A673 (cell line): ENCODE data around the gene GPSM1. TPM values are rescaled to one million over a fixed set of nuclear protein-coding genes. Genes with fewer than 3 reads are reported as not detected.

ENCODE experiments used
- BruUV-seq: library from RNA; stranded (reverse); fragments of 400-500 nt; replicated peaks from 2 replicates; lab custom pipeline; 2021; lab: Mats Ljungman, UMichigan
- CTCF ChIA-PET: fragments of 300-600 bp; sonication (Branson Sonifier 250); formaldehyde crosslinking; loops from one replicate; lab custom pipeline; 2022; ENCODE audit warnings: antibody characterized with exemption; lab: Charles Lee
- POLR2A ChIA-PET: fragments of 300-600 bp; sonication (Branson Sonifier 250); formaldehyde crosslinking; loops from one replicate; lab custom pipeline; 2022; ENCODE audit warnings: antibody characterized with exemption; ENCODE audit not compliant: low non-redundant PET; lab: Charles Lee
- DNase-seq: peaks from one replicate; pipeline ENCODE4 v3.0.0-alpha.2; 2015; ENCODE audit warnings: low spot score
- H3K27ac ChIP-seq: fragments of 200-600 bp; sonication (generic); 2 replicates; pipeline ENCODE4 v1.5.1; 2016; ENCODE audit warnings: mixed run types, low read depth, mild to moderate bottlenecking, mixed read lengths, antibody characterized with exemption, low read length; ENCODE audit not compliant: poor library complexity, severe bottlenecking
- H3K27me3 ChIP-seq: fragments of 200-600 bp; sonication (generic); replicated peaks from 2 replicates; pipeline ENCODE4 v1.6.1; 2017; ENCODE audit warnings: mixed run types, low read depth, mild to moderate bottlenecking, mixed read lengths, antibody characterized with exemption, low read length; ENCODE audit not compliant: insufficient read depth, poor library complexity
- H3K36me3 ChIP-seq: fragments of 200-600 bp; sonication (generic); 2 replicates; pipeline ENCODE4 v1.6.1; 2016; ENCODE audit warnings: mixed run types, mild to moderate bottlenecking, mixed read lengths, antibody characterized with exemption, low read length; ENCODE audit not compliant: insufficient read depth, poor library complexity, severe bottlenecking
- H3K4me1 ChIP-seq: fragments of 200-600 bp; sonication (generic); 2 replicates; pipeline ENCODE4 v1.6.1; 2017; ENCODE audit warnings: mixed run types, mild to moderate bottlenecking, mixed read lengths, antibody characterized with exemption, low read length; ENCODE audit not compliant: insufficient read depth, poor library complexity, severe bottlenecking
- H3K4me3 ChIP-seq: fragments of 200-600 bp; sonication (generic); 2 replicates; pipeline ENCODE4 v1.5.1; 2016; ENCODE audit warnings: low read depth, mixed run types, mild to moderate bottlenecking, mixed read lengths, low read length; ENCODE audit not compliant: poor library complexity, severe bottlenecking
- H3K9me3 ChIP-seq: fragments of 200-600 bp; sonication (generic); 2 replicates; pipeline ENCODE4 v1.6.1; 2016; ENCODE audit warnings: mixed run types, low read depth, mild to moderate bottlenecking, mixed read lengths, antibody characterized with exemption, low read length; ENCODE audit not compliant: poor library complexity, severe bottlenecking
- EZH2 ChIP-seq: fragments of 200-600 bp; sonication (generic); IDR thresholded peaks from 2 replicates; pipeline ENCODE4 v1.6.1; 2017; ENCODE audit warnings: borderline replicate concordance, low read depth, mild to moderate bottlenecking, mixed read lengths, antibody characterized with exemption, low read length; ENCODE audit not compliant: poor library complexity, severe bottlenecking
- intact Hi-C: fragments of 100-400 bp; cut with micrococcal nuclease; formaldehyde crosslinking; loops from one replicate; pipeline ENCODE4 v1.10.0; 2022; ENCODE audit not compliant: unreplicated experiment
- total RNA-seq: library from RNA; stranded (reverse); gene quantifications from 2 replicates; pipeline ENCODE4 v1.2.3, GENCODE V29; 2021
- TF ChIP-seq, protein P1 (sequence below): fragments of 300-800, 200-600 bp; sonication (generic); conservative IDR thresholded peaks from 2 replicates; pipeline ENCODE4 v1.5.1; 2017; ENCODE audit warnings: low read depth, mild to moderate bottlenecking, antibody characterized with exemption, low read length, moderate library complexity, mixed read lengths

Gene GPSM1
- total RNA-seq, 1 experiment from 2014 or later = 36.4 TPM

GRCh38 chr9:136314056-136314416 lies 13.3 kb upstream of the GPSM1 start:
- no peak overlapping the region for H3K4me3 ChIP-seq
- POLR2A ChIA-PET = no interaction called here
- H3K9me3 ChIP-seq = peaks cover 11% of the 10 kb centered on the region
- H3K27ac ChIP-seq = no peak overlapping the region
- CTCF ChIA-PET = no interaction called here
- no TSS peak for BruUV-seq
- no peaks in the 10 kb centered on the region for H3K27me3 ChIP-seq
- no peaks in the 10 kb centered on the region for H3K36me3 ChIP-seq
- intact Hi-C loops = no loop called here
- TF ChIP-seq, protein P1, sequence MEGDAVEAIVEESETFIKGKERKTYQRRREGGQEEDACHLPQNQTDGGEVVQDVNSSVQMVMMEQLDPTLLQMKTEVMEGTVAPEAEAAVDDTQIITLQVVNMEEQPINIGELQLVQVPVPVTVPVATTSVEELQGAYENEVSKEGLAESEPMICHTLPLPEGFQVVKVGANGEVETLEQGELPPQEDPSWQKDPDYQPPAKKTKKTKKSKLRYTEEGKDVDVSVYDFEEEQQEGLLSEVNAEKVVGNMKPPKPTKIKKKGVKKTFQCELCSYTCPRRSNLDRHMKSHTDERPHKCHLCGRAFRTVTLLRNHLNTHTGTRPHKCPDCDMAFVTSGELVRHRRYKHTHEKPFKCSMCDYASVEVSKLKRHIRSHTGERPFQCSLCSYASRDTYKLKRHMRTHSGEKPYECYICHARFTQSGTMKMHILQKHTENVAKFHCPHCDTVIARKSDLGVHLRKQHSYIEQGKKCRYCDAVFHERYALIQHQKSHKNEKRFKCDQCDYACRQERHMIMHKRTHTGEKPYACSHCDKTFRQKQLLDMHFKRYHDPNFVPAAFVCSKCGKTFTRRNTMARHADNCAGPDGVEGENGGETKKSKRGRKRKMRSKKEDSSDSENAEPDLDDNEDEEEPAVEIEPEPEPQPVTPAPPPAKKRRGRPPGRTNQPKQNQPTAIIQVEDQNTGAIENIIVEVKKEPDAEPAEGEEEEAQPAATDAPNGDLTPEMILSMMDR = no peak
- TF ChIP-seq EZH2 = no peak
- DNase-seq = no peak
- H3K4me1 ChIP-seq = peaks cover 12% of the 10 kb centered on the region

GRCh38 chr9:136314944-136315343 lies 12.4 kb upstream of the GPSM1 start:
- Histone ChIP-seq H3K36me3 (no peaks in the 10 kb centered on the region), H3K9me3 (peaks cover 11% of the 10 kb centered on the region), H3K27ac (no peak overlapping the region), H3K4me3 (no peak overlapping the region), H3K4me1 (peaks cover 8% of the 10 kb centered on the region), H3K27me3 (no peaks in the 10 kb centered on the region)
- TF ChIP-seq EZH2 = no peak
- TF ChIP-seq, protein P1 = no peak
- intact Hi-C loops = no loop called here
- CTCF ChIA-PET = no interaction called here
- BruUV-seq = no TSS peak
- POLR2A ChIA-PET = no interaction called here
- DNase-seq = no peak

DNA sequence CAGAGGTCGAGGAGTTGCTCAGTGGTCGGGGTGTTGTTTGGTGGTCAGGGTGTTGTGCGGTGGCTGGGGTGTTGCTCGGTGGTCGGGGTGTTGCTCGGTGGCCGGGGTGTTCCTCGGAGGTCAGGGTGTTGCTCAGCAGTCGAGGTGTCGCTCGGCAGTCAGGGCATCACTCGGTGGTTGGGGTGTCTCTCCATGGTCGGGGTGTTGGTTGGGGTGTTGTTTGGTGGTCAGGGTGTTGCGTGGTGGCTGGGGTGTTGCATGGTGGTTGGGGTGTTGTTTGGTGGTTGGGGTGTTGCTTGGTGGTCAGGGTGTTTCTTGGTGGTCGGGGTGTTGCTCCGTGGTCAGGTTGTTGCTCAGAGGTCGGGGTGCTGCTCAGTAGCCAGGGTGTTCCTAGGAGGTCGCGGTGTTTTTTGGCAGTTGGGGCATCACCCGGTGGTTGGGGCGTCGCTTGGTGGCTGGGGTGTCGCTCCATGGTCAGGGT lies 11.0 kb upstream of the GPSM1 start:
- intact Hi-C loops = no loop called here
- ChIA-PET CTCF (no interaction called here), POLR2A (no interaction called here)
- peaks cover 6% of the 10 kb centered on the region for H3K4me1 ChIP-seq
- no peak overlapping the region for H3K4me3 ChIP-seq
- H3K27me3 ChIP-seq = no peaks in the 10 kb centered on the region
- TF ChIP-seq, protein P1 = no peak
- no peak for TF ChIP-seq EZH2
- H3K9me3 ChIP-seq = peaks cover 15% of the 10 kb centered on the region
- H3K27ac ChIP-seq = no peak overlapping the region
- H3K36me3 ChIP-seq = no peaks in the 10 kb centered on the region
- no peak for DNase-seq
- no TSS peak for BruUV-seq
